Liver (tissue), 9 donors: ENCODE data around the gene FGL2. TPM values are rescaled to one million over a fixed set of nuclear protein-coding genes. Genes with fewer than 3 reads are reported as not detected.
A peak's percentile ranks its signal among the peaks of the same experiment; 100 is the strongest.

Experiments
- DNase-seq: peaks from one replicate; pipeline ENCODE4 v3.0.0-alpha.2; 2017; ENCODE audit warnings: low spot score
- H3K27ac ChIP-seq, 2 donors: one replicate each; pipeline ENCODE4 v1.7.0; 2013; ENCODE audit warnings: inconsistent platforms in 2 of 2, low read length in 2 of 2, control low read depth in 1 of 2, low read depth in 1 of 2, mild to moderate bottlenecking in 1 of 2
- H3K27me3 ChIP-seq, 4 donors: one replicate each; pipeline versions ENCODE4 v1.6.1 to v1.7.0; 2013; ENCODE audit warnings: low read length in 3 of 4, inconsistent platforms in 1 of 4, mild to moderate bottlenecking in 1 of 4, moderate library complexity in 1 of 4; ENCODE audit not compliant: control insufficient read depth in 4 of 4, insufficient read depth in 4 of 4
- H3K36me3 ChIP-seq, 4 donors: one replicate each; pipeline versions ENCODE4 v1.6.1 to v1.7.0; 2013; ENCODE audit warnings: low read length in 3 of 4, mild to moderate bottlenecking in 3 of 4, low read depth in 1 of 4, moderate library complexity in 1 of 4; ENCODE audit not compliant: control insufficient read depth in 4 of 4, insufficient read depth in 3 of 4
- H3K4me1 ChIP-seq, 4 donors: one replicate each; pipeline versions ENCODE4 v1.6.1 to v1.7.0; 2013; ENCODE audit warnings: low read length in 3 of 4, mild to moderate bottlenecking in 3 of 4, moderate library complexity in 1 of 4; ENCODE audit not compliant: control insufficient read depth in 4 of 4, insufficient read depth in 4 of 4
- H3K4me3 ChIP-seq, 3 donors: one replicate each; pipeline versions ENCODE4 v1.6.1 to v1.7.0; 2013; ENCODE audit warnings: low read length in 3 of 3, control low read depth in 1 of 3, low read depth in 1 of 3, mild to moderate bottlenecking in 1 of 3
- H3K9ac ChIP-seq, 2 donors: one replicate each; pipeline ENCODE4 v1.7.0; 2013; ENCODE audit warnings: low read length in 2 of 2, mild to moderate bottlenecking in 2 of 2, moderate library complexity in 2 of 2, control low read depth in 1 of 2, low read depth in 1 of 2
- H3K9me3 ChIP-seq, 4 donors: one replicate each; pipeline versions ENCODE4 v1.6.1 to v1.7.0; 2013; ENCODE audit warnings: low read length in 3 of 4; ENCODE audit not compliant: control insufficient read depth in 4 of 4
- ATF3 ChIP-seq: IDR thresholded peaks from 2 replicates; pipeline ENCODE4 v1.6.1; 2016; ENCODE audit warnings: antibody characterized with exemption
- CTCF ChIP-seq: fragments of 150-350 bp; IDR thresholded peaks from 2 replicates; pipeline ENCODE4 v1.5.1; 2017; ENCODE audit warnings: improper control_type of control experiment, low read depth, low read length; ENCODE audit not compliant: missing input control
- FOXA1 ChIP-seq: IDR thresholded peaks from 2 replicates; pipeline ENCODE4 v1.6.1; 2016; ENCODE audit warnings: antibody characterized with exemption
- FOXA2 ChIP-seq: IDR thresholded peaks from 2 replicates; pipeline ENCODE4 v1.6.1; 2016; ENCODE audit warnings: antibody characterized with exemption
- GABPA ChIP-seq, 2 donors: IDR thresholded peaks in 1 of 2; conservative IDR thresholded peaks in 1 of 2; 2 replicates each; pipeline ENCODE4 v1.6.1; 2016; ENCODE audit warnings: antibody characterized with exemption in 2 of 2, mild to moderate bottlenecking in 1 of 2, moderate library complexity in 1 of 2
- HNF4G ChIP-seq: IDR thresholded peaks from 2 replicates; pipeline ENCODE4 v1.6.1; 2016; ENCODE audit warnings: antibody characterized with exemption
- MAX ChIP-seq: IDR thresholded peaks from 2 replicates; pipeline ENCODE4 v1.6.1; 2016; ENCODE audit warnings: antibody characterized with exemption
- RAD21 ChIP-seq, 2 donors: IDR thresholded peaks; 2 replicates each; pipeline ENCODE4 v1.6.1; 2016; ENCODE audit warnings: antibody characterized with exemption in 2 of 2, mild to moderate bottlenecking in 2 of 2
- REST ChIP-seq: IDR thresholded peaks from 2 replicates; pipeline ENCODE4 v1.6.1; 2016; ENCODE audit warnings: antibody characterized with exemption, mild to moderate bottlenecking
- RXRA ChIP-seq, 2 donors: IDR thresholded peaks; 2 replicates each; pipeline ENCODE4 v1.6.1; 2017 to 2018; ENCODE audit warnings: antibody characterized with exemption in 2 of 2, mild to moderate bottlenecking in 1 of 2
- SP1 ChIP-seq: IDR thresholded peaks from 2 replicates; pipeline ENCODE4 v1.6.1; 2018; ENCODE audit warnings: antibody characterized with exemption, mild to moderate bottlenecking
- TAF1 ChIP-seq: conservative IDR thresholded peaks from 2 replicates; pipeline ENCODE4 v1.6.1; 2016; ENCODE audit warnings: antibody characterized with exemption, mild to moderate bottlenecking
- ZBTB33 ChIP-seq: IDR thresholded peaks from 2 replicates; pipeline ENCODE4 v1.6.1; 2016; ENCODE audit warnings: antibody characterized with exemption
- WGBS: extraction: QIAGEN DNeasy Blood & Tissue Kit; methylation state at CpG from one replicate; pipeline ENCODE4 v1.1.7; 2013; 5-methylcytosine and 5-hydroxymethylcytosine counted together
- polyA plus RNA-seq, 2 donors: library from polyadenylated mRNA; stranded (reverse) in 1 of 2; unstranded in 1 of 2; fragments of 200-250 nt in 1 of 2; fragments of >200 nt in 1 of 2; fragmentation: Nextera tagmentation in 1 of 2; extraction: Ambion mirVana in 1 of 2; gene quantifications; one replicate each; pipeline versions ENCODE4 v1.2.1 to v1.2.3, GENCODE V29; 2013 to 2015
- total RNA-seq, 2 donors: library from RNA; depleted of rRNA; stranded (reverse); fragments of >200 nt; gene quantifications; one replicate each; pipeline ENCODE4 v1.2.3, GENCODE V29; 2014
- donor health status: healthy.
- donor health status: healthy.
- donor health status: healthy.
- donor health status: healthy.
- donor health status: healthy.

The FGL2 gene
- total and polyA plus RNA-seq, 4 donors: 2.7 to 21.7 (median 13.6) TPM

- TF ChIP-seq ZBTB33 (no peak), TAF1 (no peak), CTCF (peak; percentile 89), HNF4G (no peak)
Measured at GRCh38 chr7:77247206-77247850, 47.7 kb upstream of the FGL2 start (continued).

GRCh38 chr7:77246026-77246640 lies 46.5 kb upstream of the FGL2 start:
- H3K4me3 ChIP-seq: no peak overlapping the region
- no peak for DNase-seq
- H3K36me3 ChIP-seq: no peaks in the 10 kb centered on the region
- peak overlapping the region; percentile 44 to 45 for H3K27ac ChIP-seq
- no peaks in the 10 kb centered on the region for H3K9me3 ChIP-seq
- no peaks in the 10 kb centered on the region for H3K27me3 ChIP-seq
- WGBS: 71% methylated on average over 5 of the region's 5 CpGs
- no peak overlapping the region for H3K9ac ChIP-seq
- peaks cover 0 to 13% (median 2%) of the 10 kb centered on the region in 4 donors for H3K4me1 ChIP-seq
- TF ChIP-seq REST (no peak), FOXA1 (no peak), MAX (no peak), TAF1 (no peak), FOXA2 (no peak), GABPA (IDR thresholded peaks at IDR 0.05 in 1 of 2, conservative IDR thresholded peaks at IDR 0.05 in 1 of 2) (no peak)

GRCh38 chr7:77245015-77245755 lies 45.6 kb upstream of the FGL2 start:
- Histone ChIP-seq H3K9ac (peak overlapping the region in 1 of 2 donors; percentile 73), H3K9me3 (no peaks in the 10 kb centered on the region), H3K36me3 (no peaks in the 10 kb centered on the region), H3K4me1 (peaks cover 0 to 13% (median 2%) of the 10 kb centered on the region in 4 donors), H3K27ac (peak overlapping the region; percentile 44 to 45), H3K4me3 (no peak overlapping the region), H3K27me3 (no peaks in the 10 kb centered on the region)
- peak; percentile 45 for DNase-seq
- 26% methylated on average over 7 of the region's 7 CpGs for WGBS
- peak; percentile 12 to 53 for TF ChIP-seq RAD21 (IDR thresholded peaks at IDR 0.05)
- no peak for TF ChIP-seq ATF3
- TF ChIP-seq REST: peak; percentile 63
- peak; percentile 74 for TF ChIP-seq SP1
- TF ChIP-seq RXRA (IDR thresholded peaks at IDR 0.05): peak; percentile 98 to 99
